ENCODE data around the gene BBS9.

GRCh38 chr7:33128990-33129805 is at the start of gene BBS9:
- peak; percentile 64 for TF ChIP-seq POLR2A (IDR thresholded peaks at IDR 0.05; ENCODE audit: low read depth, low read length)
- no peak for TF ChIP-seq CTCF (IDR thresholded peaks at IDR 0.05; ENCODE audit: extremely low read depth in 1 of 2, insufficient read depth in 1 of 2, low read depth in 1 of 2, low read length in 2 of 2)
- TF ChIP-seq EZH2 (IDR thresholded peaks at IDR 0.05; ENCODE audit: borderline replicate concordance, low read depth, low read length, severe bottlenecking) = no peak
- no peak for TF ChIP-seq POLR2AphosphoS5 (IDR thresholded peaks at IDR 0.05; ENCODE audit: insufficient read depth, low read depth, low read length)
- no peak for TF ChIP-seq JUN (IDR thresholded peaks at IDR 0.05; ENCODE audit: borderline replicate concordance, insufficient read depth, insufficient read length, low read depth)
- TF ChIP-seq FOS (IDR thresholded peaks at IDR 0.05; ENCODE audit: borderline replicate concordance, insufficient read depth, low read length) = no peak

Measured in endothelial cell of umbilical vein (primary cell).